OCI-LY7 (cell line): ENCODE results near the gene C16orf87.
"Not testable (repeated sequence)": the region's sequence is repeated elsewhere in the genome, so short reads cannot be mapped to it uniquely, and the experiment has no call there.

Experiments used
- CTCF ChIP-seq: fragments of 200-600 bp; sonication (generic); conservative IDR thresholded peaks from 2 replicates; pipeline ENCODE4 v1.5.1; 2014; ENCODE audit warnings: mild to moderate bottlenecking, antibody characterized with exemption, low read length, moderate library complexity, mixed read lengths
- EZH2phosphoT487 ChIP-seq: fragments of 200-600 bp; sonication (generic); IDR thresholded peaks from 2 replicates; pipeline ENCODE4 v1.6.1; 2018; ENCODE audit warnings: low read depth, borderline replicate concordance, mild to moderate bottlenecking, mixed run types, antibody characterized with exemption, low read length, moderate library complexity, mixed read lengths

- TF ChIP-seq CTCF, EZH2phosphoT487: not testable (repeated sequence)
Observed at GRCh38 chr16:46784569-46784968, 46.4 kb downstream of the C16orf87 start.
